Spinal cord (tissue), 10 donors: ENCODE results near the gene TMEM87B. TPM values are rescaled to one million over a fixed set of nuclear protein-coding genes. Genes with fewer than 3 reads are reported as not detected.
"Not testable (repeated sequence)": the region's sequence is repeated elsewhere in the genome, so short reads cannot be mapped to it uniquely, and the experiment has no call there.

ENCODE experiments used
- DNase-seq, 6 donors: peaks; one replicate each; pipeline versions ENCODE4 v3.0.0 to v3.0.0-alpha.2; 2013 to 2015; ENCODE audit warnings: low spot score in 6 of 6, low read depth in 4 of 6
- H3K27ac ChIP-seq: one replicate; pipeline ENCODE4 v1.5.1; 2013; ENCODE audit warnings: low read depth, low read length, control low read depth
- H3K27me3 ChIP-seq: one replicate; pipeline ENCODE4 v1.6.1; 2013; ENCODE audit warnings: low read length; ENCODE audit not compliant: control insufficient read depth, insufficient read depth
- H3K36me3 ChIP-seq: one replicate; pipeline ENCODE4 v1.6.1; 2013; ENCODE audit warnings: low read length; ENCODE audit not compliant: control insufficient read depth, insufficient read depth
- H3K4me1 ChIP-seq: one replicate; pipeline ENCODE4 v1.6.1; 2013; ENCODE audit warnings: low read length; ENCODE audit not compliant: control insufficient read depth, insufficient read depth
- H3K4me3 ChIP-seq: one replicate; pipeline ENCODE4 v1.5.1; 2013; ENCODE audit warnings: low read depth, low read length, control low read depth
- H3K9me3 ChIP-seq: one replicate; pipeline ENCODE4 v1.6.1; 2013; ENCODE audit warnings: low read length; ENCODE audit not compliant: control insufficient read depth, insufficient read depth
- WGBS: methylation state at CpG from one replicate; pipeline ENCODE4 v1.1.5; 2013; ENCODE audit warnings: missing lambda C conversion rate; ENCODE audit not compliant: insufficient coverage; 5-methylcytosine and 5-hydroxymethylcytosine counted together
- polyA plus RNA-seq, 2 donors: library from polyadenylated mRNA; unstranded; fragments of 120-200 nt; gene quantifications; one replicate each; pipeline ENCODE4 v1.2.1, GENCODE V29; 2013; ENCODE audit not compliant: insufficient read length in 2 of 2
- total RNA-seq, 2 donors: library from RNA; depleted of rRNA in 1 of 2; stranded (reverse); fragments of 120-200 nt in 1 of 2; fragments of >200 nt in 1 of 2; gene quantifications; one replicate each; pipeline versions ENCODE4 v1.2.3 to v1.2.4, GENCODE V29; 2013 to 2014
- donor health status: healthy.

The TMEM87B gene
- total and polyA plus RNA-seq, 4 donors, result 8.5 to 18.1 (median 10.2) TPM

DNA sequence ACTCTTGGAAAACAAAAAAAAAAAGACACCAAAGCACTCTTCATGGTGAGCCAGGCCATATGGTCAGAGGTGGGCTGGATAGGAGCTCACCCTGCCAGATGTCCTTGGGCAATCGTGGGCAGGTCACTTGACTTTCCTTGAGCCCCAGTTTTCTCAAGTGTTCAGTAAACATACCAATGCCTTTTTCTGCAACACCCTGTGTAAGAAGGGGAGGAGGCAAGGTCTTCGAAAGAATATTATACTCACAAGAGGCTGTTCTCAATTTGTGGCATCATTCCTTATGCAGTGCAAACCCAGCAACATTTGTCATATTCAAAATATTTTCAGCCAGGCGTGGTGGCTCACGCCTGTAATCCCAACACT, 22.9 kb upstream of the TMEM87B start:
- DNase-seq, result no peak
- Histone ChIP-seq H3K36me3 (no peaks in the 10 kb centered on the region), H3K4me1 (peaks cover 7% of the 10 kb centered on the region), H3K4me3 (no peak overlapping the region), H3K27me3 (no peaks in the 10 kb centered on the region), H3K9me3 (no peaks in the 10 kb centered on the region), H3K27ac (peak overlapping the region; percentile 16)
- WGBS, result 94% methylated on average over 2 of the region's 4 CpGs

DNA sequence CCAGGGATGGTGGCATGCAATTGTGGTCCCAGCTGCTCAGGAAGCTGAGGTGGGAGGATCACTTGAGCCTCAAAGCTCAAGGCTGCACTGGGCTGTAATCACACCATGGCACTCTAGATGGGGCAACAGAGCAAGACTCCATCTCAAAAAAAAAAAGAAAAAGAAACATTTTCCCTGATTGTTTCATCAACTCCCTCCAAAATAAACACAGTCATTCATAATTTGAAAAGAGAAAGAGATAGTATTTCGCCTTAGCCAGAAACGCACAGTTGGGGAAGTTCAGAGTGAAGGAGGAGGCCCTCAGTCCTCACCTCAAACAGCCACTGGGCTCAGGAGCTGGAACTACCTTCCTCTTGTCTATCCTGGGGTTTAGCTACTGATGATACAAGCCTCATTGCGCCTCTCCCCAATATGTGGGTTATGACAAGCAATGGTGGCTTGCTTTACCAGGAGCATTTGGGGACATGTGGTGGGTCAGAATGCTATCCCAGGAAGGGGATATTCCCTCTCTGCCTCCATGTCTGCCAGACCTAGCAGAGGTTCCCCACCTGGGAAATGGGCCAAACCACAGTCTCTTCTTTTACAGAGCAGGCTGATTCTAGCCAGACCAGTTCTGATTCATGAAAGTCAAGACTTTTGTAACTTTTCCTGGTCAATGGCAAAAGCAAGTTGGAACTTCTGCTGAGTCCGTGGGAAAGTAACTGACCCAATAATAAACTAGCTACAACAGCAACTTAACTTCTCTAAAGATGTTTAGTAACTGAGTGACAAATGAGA, 22.2 kb upstream of the TMEM87B start:
- peak in 1 of 6 donors; percentile 50 for DNase-seq
- Histone ChIP-seq H3K27me3 (no peaks in the 10 kb centered on the region), H3K27ac (no peak overlapping the region), H3K4me3 (no peak overlapping the region), H3K9me3 (no peaks in the 10 kb centered on the region), H3K4me1 (peaks cover 7% of the 10 kb centered on the region), H3K36me3 (no peaks in the 10 kb centered on the region)
- WGBS, result 100% methylated on average over 1 of the region's 4 CpGs

DNA sequence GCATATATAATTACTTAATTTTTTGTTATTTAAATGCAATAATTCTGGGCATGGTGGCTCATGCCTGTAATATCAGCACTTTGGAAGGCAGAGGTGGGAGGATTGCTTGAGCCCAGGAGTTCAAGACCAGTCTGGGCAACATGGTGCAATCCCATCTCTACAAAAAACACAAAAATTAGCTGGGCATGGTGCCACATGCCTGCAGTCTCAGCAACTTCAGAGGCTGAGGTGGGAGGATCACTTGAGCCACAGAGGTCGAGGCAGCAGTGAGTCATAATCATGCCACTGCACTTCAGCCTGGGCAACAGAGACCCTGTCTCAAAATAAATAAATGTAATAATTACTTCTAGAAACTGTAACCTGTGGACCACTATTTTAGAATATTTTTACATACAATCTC, 21.5 kb upstream of the TMEM87B start:
- no peak for DNase-seq
- no CpG with 5 or more reads among the region's 1 CpG for WGBS
- no peaks in the 10 kb centered on the region for H3K9me3 ChIP-seq

DNA sequence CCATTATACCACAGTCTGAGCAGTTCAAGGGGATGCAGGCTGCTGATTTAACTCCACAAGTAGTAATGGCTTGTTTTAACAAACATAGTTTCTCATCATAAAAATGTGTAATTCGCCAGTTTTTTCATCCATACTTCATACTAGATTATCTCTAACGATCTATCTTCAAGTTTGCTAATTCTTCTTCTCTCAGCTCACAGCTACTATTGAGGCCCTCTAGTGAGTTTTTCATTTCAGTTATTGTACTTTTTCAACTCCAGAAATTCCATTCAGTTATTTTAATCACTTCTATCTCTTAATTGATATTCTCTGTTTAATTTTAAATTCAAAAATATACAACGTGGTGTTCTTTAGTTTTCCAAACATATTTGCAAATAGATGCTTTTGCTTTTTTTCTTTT, 20.1 kb upstream of the TMEM87B start:
- H3K27me3 ChIP-seq, result no peaks in the 10 kb centered on the region
- H3K4me3 ChIP-seq, result no peak overlapping the region
- H3K36me3 ChIP-seq, result no peaks in the 10 kb centered on the region
- no peak overlapping the region for H3K27ac ChIP-seq
- no peaks in the 10 kb centered on the region for H3K9me3 ChIP-seq
- H3K4me1 ChIP-seq, result peaks cover 7% of the 10 kb centered on the region
- no peak for DNase-seq
- WGBS, result 100% methylated on average over 2 of the region's 3 CpGs

More for the DNA sequence above, 21.5 kb upstream of the TMEM87B start:
- no peaks in the 10 kb centered on the region for H3K36me3 ChIP-seq
- peaks cover 7% of the 10 kb centered on the region for H3K4me1 ChIP-seq
- peak overlapping the region; percentile 25 for H3K27ac ChIP-seq
- no peak overlapping the region for H3K4me3 ChIP-seq
- no peaks in the 10 kb centered on the region for H3K27me3 ChIP-seq

DNA sequence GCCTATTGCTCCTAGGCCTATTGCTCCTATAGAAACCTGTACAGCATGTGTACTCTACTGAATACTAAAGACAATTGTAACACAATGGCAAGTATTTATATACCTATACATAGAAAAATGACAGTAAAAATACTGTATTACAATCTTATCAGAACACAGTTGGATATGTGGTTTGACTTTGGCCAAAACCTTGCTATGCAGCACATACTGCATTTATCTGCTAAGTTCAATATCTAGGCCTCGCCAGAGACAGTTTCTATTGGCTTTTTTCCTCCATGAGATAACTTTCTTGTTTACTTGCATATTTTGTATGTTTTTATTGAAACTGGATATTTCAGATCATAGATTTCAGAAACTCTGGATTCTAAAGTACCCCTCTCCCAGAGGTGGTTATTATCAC, 19.3 kb upstream of the TMEM87B start:
- no peak for DNase-seq
- Histone ChIP-seq H3K27me3 (no peaks in the 10 kb centered on the region), H3K27ac (no peak overlapping the region), H3K36me3 (no peaks in the 10 kb centered on the region), H3K4me3 (no peak overlapping the region), H3K4me1 (peaks cover 7% of the 10 kb centered on the region), H3K9me3 (no peaks in the 10 kb centered on the region)
- no CpG with 5 or more reads among the region's 1 CpG for WGBS

DNA sequence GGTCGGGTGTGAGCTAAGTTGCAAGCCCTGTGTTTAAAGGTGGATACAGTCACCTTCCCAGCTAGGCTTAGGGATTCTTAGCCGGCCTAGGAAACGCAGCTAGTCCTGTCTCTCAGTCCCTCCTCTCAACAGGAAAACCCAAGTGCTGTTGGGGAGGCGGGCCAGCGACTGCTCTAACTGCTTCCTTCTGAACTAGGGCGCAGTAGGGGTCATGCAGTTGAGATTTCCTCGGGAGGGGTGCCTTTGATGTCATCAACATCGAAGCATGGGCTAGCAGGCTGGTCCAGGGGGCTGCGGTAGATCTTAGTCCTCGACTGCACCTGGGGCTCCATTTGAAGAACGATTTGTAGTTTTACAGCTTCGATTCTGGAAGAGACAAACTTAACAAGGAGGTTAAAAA, 15.5 kb upstream of the TMEM87B start:
- not testable (repeated sequence) for H3K4me1 ChIP-seq, H3K36me3 ChIP-seq, H3K27me3 ChIP-seq, H3K27ac ChIP-seq, H3K4me3 ChIP-seq, DNase-seq, H3K9me3 ChIP-seq
- 87% methylated on average over 12 of the region's 12 CpGs for WGBS

DNA sequence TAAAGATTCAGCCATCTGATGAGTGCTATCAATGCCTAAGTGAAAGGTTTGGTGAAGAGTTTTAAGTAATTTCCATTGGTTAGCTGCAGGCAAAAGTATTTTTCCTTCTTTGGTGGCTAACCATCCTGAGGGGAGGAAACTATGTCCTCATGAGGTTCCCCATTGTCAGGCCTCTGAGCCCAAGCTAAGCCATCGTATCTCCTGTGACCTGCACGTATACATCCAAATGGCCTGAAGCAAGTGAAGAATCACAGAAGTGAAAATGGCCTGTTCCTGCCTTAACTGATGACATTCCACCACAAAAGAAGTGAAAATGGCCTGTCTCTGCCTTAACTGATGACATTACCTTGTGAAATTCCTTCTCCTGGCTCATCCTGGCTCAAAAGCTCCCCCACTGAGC, 15.0 kb upstream of the TMEM87B start:
- H3K36me3 ChIP-seq, H3K9me3 ChIP-seq, H3K4me1 ChIP-seq, H3K27ac ChIP-seq, DNase-seq, H3K27me3 ChIP-seq, H3K4me3 ChIP-seq: not testable (repeated sequence)
- 100% methylated on average over 1 of the region's 2 CpGs for WGBS

DNA sequence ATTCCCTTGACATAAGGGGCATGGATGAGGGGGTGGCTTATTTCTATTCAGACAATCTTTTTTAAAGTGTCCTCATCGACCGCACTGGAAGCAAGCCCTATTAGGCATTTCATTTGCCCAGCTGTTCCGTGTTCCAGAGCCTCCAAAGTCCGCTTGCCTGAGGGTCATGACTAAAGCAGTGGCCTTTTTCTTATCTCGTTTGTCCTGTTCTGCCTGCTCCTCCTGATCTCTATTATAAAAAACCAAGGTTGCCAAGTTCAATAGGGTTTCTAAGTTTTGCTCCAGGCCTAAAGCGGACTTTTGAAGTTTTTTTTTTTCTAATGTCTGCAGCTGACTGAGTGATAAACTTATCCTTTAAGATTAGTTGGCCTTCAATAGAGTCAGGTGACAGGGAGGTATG, 13.6 kb upstream of the TMEM87B start:
- H3K27ac ChIP-seq, H3K4me3 ChIP-seq, H3K4me1 ChIP-seq, H3K36me3 ChIP-seq, H3K9me3 ChIP-seq, H3K27me3 ChIP-seq, DNase-seq: not testable (repeated sequence)
- WGBS, result 91% methylated on average over 4 of the region's 6 CpGs

DNA sequence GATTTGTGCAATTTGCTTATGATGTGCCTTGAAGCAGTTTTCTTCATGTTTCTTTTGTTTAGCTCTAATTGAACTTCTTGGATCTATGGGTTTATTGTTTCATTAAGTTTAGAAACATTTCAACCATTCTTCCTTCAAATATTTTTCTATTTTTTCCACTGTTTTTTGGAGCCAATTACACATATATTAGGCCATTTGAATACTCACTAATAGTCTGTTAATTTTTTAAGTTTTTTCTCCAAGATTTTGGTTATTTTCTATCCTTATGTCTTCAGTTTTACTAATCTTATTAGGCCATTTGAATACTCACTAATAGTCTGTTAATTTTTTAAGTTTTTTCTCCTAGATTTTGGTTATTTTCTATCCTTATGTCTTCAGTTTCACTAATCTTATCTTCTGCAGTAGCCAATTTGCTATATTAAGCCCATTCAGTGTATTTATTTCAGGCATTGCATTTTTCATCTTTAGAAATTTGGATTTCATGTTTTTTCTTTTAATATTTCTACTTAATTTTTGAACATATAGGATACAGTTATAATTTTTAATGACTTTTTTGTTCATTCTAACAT, 9.5 kb upstream of the TMEM87B start:
- Histone ChIP-seq H3K9me3 (no peaks in the 10 kb centered on the region), H3K27me3 (no peaks in the 10 kb centered on the region), H3K27ac (no peak overlapping the region), H3K4me3 (no peak overlapping the region), H3K4me1 (no peaks in the 10 kb centered on the region), H3K36me3 (no peaks in the 10 kb centered on the region)
- DNase-seq, result no peak

DNA sequence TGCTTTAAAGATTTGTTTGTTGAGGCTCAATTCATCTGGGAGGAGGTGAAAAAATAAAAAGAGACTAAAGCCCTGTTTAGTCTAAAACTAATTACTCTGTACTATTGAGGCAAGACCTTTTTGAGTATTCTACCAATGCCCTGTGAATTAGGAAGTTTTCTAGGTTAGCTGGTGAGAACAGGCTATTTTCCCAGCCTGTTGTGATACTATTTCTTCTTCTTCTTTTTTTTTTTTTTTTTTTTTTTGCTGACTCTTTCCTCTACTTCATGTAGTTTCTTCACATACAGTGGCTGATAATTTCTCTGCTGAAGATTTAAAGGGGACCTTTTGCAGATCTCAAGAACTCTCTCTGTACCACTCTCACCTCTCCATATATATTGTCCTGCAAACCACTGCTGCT, 8.8 kb upstream of the TMEM87B start:
- H3K27ac ChIP-seq, result no peak overlapping the region
- DNase-seq, result no peak

More for the DNA sequence above, 8.8 kb upstream of the TMEM87B start:
- no peaks in the 10 kb centered on the region for H3K4me1 ChIP-seq
- no peaks in the 10 kb centered on the region for H3K27me3 ChIP-seq
- H3K36me3 ChIP-seq, result no peaks in the 10 kb centered on the region
- H3K9me3 ChIP-seq, result no peaks in the 10 kb centered on the region
- no peak overlapping the region for H3K4me3 ChIP-seq
